Measurements from ENCODE around the gene ZBTB7C. TPM values are rescaled to one million over a fixed set of nuclear protein-coding genes. Genes with fewer than 3 reads are reported as not detected.

The ZBTB7C gene
- total and polyA plus RNA-seq, 2 of the 8 experiments (the other 6 are each of a cell fraction or from before 2014, with no cell fraction given): 0.15 to 0.45 TPM

DNA sequence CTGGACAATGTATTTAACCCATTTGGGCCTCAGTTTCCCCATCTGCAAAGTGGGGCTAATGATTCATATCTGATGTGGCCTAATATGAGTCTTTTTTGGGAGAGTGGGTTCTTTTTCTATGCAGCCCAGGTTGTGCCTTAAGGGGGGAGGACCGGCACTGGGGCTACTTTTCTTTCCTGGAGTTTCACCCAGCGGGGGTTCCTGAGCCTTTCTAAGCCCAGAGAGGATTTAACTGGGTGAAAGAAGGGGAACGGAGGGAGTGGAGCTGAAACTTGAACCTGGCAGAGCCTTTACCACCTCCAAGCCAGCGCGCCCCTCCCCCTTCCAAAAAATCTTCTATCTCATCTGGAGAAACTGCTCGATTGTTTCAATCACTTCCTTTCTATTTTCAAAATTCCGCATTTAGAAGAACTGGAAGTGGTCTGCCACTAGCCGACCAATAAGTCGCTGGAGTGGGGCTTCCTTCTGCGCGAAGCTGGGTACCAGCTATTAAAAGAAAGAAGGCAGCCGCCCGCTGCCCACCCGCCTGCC is 273.7 kb downstream of the ZBTB7C start:
- H4K8ac ChIP-seq (ENCODE audit: extremely low read depth, insufficient read depth, low read length): no peak overlapping the region
- H2AFZ ChIP-seq (ENCODE audit: low read length): no peak overlapping the region
- H3K56ac ChIP-seq (replicated peaks; ENCODE audit: insufficient read length, low read depth, low read length): no peak overlapping the region
- 11% methylated on average over 14 of the region's 14 CpGs; no CpG with 5 or more reads in 1 of the 2 experiments for WGBS, 2 experiments (ENCODE audit: extremely low coverage in 1 of 2, insufficient coverage in 1 of 2, insufficient read length in 1 of 2, insufficient replicate concordance in 2 of 2, low coverage in 1 of 2, low lambda C conversion rate in 2 of 2, missing lambda C conversion rate in 1 of 2)
- H4K20me1 ChIP-seq (replicated peaks in 1 of 2; ENCODE audit: control insufficient read depth in 1 of 2, insufficient read depth in 2 of 2, low read length in 2 of 2): no peaks in the 10 kb centered on the region
- ChIA-PET POLR2A (ENCODE audit: partially characterized antibody) (interaction anchor here (0.6 to 2.0 kb wide), 2 partner anchors 8 to 87 kb away, joined by 4 to 6 read pairs; no protein-coding TSS in a partner anchor), CTCF (ENCODE audit: partially characterized antibody) (interaction anchor here (0.6 to 1.4 kb wide), 2 partner anchors 98 to 621 kb away, joined by 4 to 5 read pairs; no protein-coding TSS in a partner anchor)
- FAIRE-seq (no peak), DNase-seq (ENCODE audit: low read depth in 1 of 2, low spot score in 2 of 2) (no peak)
- no peak overlapping the region for H3K27ac ChIP-seq (ENCODE audit: low read depth, low read length)
- H3K79me1 ChIP-seq (ENCODE audit: low read depth, low read length): no peaks in the 10 kb centered on the region
- H3K18ac ChIP-seq (ENCODE audit: extremely low read depth, low read length): no peak overlapping the region
- H3K4ac ChIP-seq (replicated peaks; ENCODE audit: insufficient read length, low read depth, low read length): no peak overlapping the region
- H2BK20ac ChIP-seq (ENCODE audit: low read length): no peak overlapping the region
- no peak overlapping the region for H2BK12ac ChIP-seq (ENCODE audit: low read depth, low read length)
- H3K79me2 ChIP-seq (ENCODE audit: control insufficient read depth in 1 of 2, insufficient read depth in 2 of 2, low read length in 2 of 2): no peaks in the 10 kb centered on the region
- no peaks in the 10 kb centered on the region; a peak in 1 of 8 replicates for H3K36me3 ChIP-seq (ENCODE audit: control insufficient read depth in 2 of 4, insufficient read depth in 4 of 4, low read length in 3 of 4)
- H4K91ac ChIP-seq (replicated peaks; ENCODE audit: insufficient read length, low read length): no peak overlapping the region
- no peak overlapping the region for H2BK120ac ChIP-seq (replicated peaks; ENCODE audit: low read depth, low read length)
- H4K5ac ChIP-seq (ENCODE audit: insufficient read length, low read depth, low read length): no peak overlapping the region
- H3K4me3 ChIP-seq (ENCODE audit: extremely low read depth in 1 of 4, insufficient read depth in 2 of 4, low read depth in 3 of 4, low read length in 4 of 4): peak overlapping the region; percentile 7 to 77 (median 54); a peak in 6 of 8 replicates
- H3K14ac ChIP-seq (ENCODE audit: insufficient read length): no peak overlapping the region
- no peak overlapping the region for H3K23ac ChIP-seq (ENCODE audit: insufficient read length)
- H3K9me3 ChIP-seq (ENCODE audit: insufficient read depth in 2 of 2, low read depth in 1 of 2, low read length in 1 of 2): no peaks in the 10 kb centered on the region
- no peak overlapping the region for H2BK15ac ChIP-seq (ENCODE audit: low read length)
- peaks cover 12% of the 10 kb centered on the region; the same call in 1 of the 2 replicates for H3K23me2 ChIP-seq (ENCODE audit: low read depth, low read length)
- peak overlapping the region; percentile 72 to 89 for H3K4me2 ChIP-seq (ENCODE audit: insufficient read depth in 1 of 2, low read depth in 2 of 2, low read length in 2 of 2)
- no peak overlapping the region for H2BK5ac ChIP-seq (ENCODE audit: low read depth, low read length)
- no peak overlapping the region for H2AK5ac ChIP-seq (ENCODE audit: low read depth, low read length)
- peaks cover 11 to 49% (median 40%) of the 10 kb centered on the region in 4 experiments for H3K27me3 ChIP-seq (replicated peaks in 1 of 4; ENCODE audit: control insufficient read depth in 3 of 4, extremely low read depth in 1 of 4, insufficient read depth in 3 of 4, low read length in 3 of 4)
- peaks cover 6 to 21% (median 11%) of the 10 kb centered on the region in 4 experiments for H3K4me1 ChIP-seq (replicated peaks in 1 of 4; ENCODE audit: control insufficient read depth in 3 of 4, insufficient read depth in 4 of 4, low read length in 3 of 4)
- no peak overlapping the region for H3K9ac ChIP-seq (replicated peaks in 1 of 4; ENCODE audit: extremely low read depth in 1 of 4, low read depth in 3 of 4, low read length in 3 of 4)
- TF ChIP-seq KDM5A (IDR thresholded peaks at IDR 0.05; ENCODE audit: low read length) (no peak), CHD2 (IDR thresholded peaks at IDR 0.05; ENCODE audit: low read length) (no peak), JUND (IDR thresholded peaks at IDR 0.05; ENCODE audit: low read length) (no peak), POLR2A (IDR thresholded peaks at IDR 0.05; ENCODE audit: control extremely low read depth in 1 of 2, low read depth in 2 of 2, low read length in 2 of 2) (no peak), SIX5 (IDR thresholded peaks at IDR 0.05; ENCODE audit: low read depth, low read length) (no peak), BRCA1 (IDR thresholded peaks at IDR 0.05; ENCODE audit: low read depth, low read length) (no peak), ATF2 (IDR thresholded peaks at IDR 0.05; ENCODE audit: low read length) (no peak), CTCF (IDR thresholded peaks at IDR 0.05; ENCODE audit: control extremely low read depth in 1 of 3, insufficient read depth in 1 of 3, low read depth in 1 of 3, low read length in 3 of 3) (no peak), HDAC2 (IDR thresholded peaks at IDR 0.05; ENCODE audit: borderline replicate concordance in 1 of 2, low read depth in 2 of 2, low read length in 2 of 2) (no peak)
